ENCODE measurements around the gene NDFIP1. TPM values are rescaled to one million over a fixed set of nuclear protein-coding genes. Genes with fewer than 3 reads are reported as not detected.

Gene NDFIP1
- total RNA-seq, 2 experiments from 2014 or later = 18.7 to 33.1 TPM

GRCh38 chr5:142176255-142176654 is 67.7 kb downstream of the NDFIP1 start:
- no peaks in the 10 kb centered on the region for H3K4me1 ChIP-seq (ENCODE audit: insufficient read depth, low read length, poor library complexity, severe bottlenecking)
- H3K79me2 ChIP-seq (ENCODE audit: insufficient read depth, low read depth, low read length) = no peaks in the 10 kb centered on the region
- intact Hi-C loops (cut with micrococcal nuclease; ENCODE audit: unreplicated experiment) = no loop called here
- no peaks in the 10 kb centered on the region for H3K36me3 ChIP-seq (ENCODE audit: insufficient read depth, low read length)
- no peaks in the 10 kb centered on the region for H3K9me2 ChIP-seq (ENCODE audit: insufficient read depth, low read length)
- DNase-seq (ENCODE audit: low spot score) = no peak
- no peak overlapping the region for H3K27ac ChIP-seq (ENCODE audit: low read depth, low read length, poor library complexity, severe bottlenecking)
- POLR2A ChIA-PET = interaction anchor here (0.8 kb wide), 1 partner anchor 31 kb away, joined by 5 read pairs; no protein-coding TSS in a partner anchor
- H3K4me2 ChIP-seq (ENCODE audit: low read length) = no peak overlapping the region
- no peaks in the 10 kb centered on the region for H3K9me3 ChIP-seq (ENCODE audit: low read length)
- H3K4me3 ChIP-seq (ENCODE audit: low read depth, low read length, poor library complexity, severe bottlenecking) = no peak overlapping the region
- no peaks in the 10 kb centered on the region for H4K20me1 ChIP-seq (ENCODE audit: insufficient read depth, low read length)
- no peak for TF ChIP-seq EZH2phosphoT487 (IDR thresholded peaks at IDR 0.05; ENCODE audit: borderline replicate concordance, low read depth, low read length)
- TF ChIP-seq, protein P1, sequence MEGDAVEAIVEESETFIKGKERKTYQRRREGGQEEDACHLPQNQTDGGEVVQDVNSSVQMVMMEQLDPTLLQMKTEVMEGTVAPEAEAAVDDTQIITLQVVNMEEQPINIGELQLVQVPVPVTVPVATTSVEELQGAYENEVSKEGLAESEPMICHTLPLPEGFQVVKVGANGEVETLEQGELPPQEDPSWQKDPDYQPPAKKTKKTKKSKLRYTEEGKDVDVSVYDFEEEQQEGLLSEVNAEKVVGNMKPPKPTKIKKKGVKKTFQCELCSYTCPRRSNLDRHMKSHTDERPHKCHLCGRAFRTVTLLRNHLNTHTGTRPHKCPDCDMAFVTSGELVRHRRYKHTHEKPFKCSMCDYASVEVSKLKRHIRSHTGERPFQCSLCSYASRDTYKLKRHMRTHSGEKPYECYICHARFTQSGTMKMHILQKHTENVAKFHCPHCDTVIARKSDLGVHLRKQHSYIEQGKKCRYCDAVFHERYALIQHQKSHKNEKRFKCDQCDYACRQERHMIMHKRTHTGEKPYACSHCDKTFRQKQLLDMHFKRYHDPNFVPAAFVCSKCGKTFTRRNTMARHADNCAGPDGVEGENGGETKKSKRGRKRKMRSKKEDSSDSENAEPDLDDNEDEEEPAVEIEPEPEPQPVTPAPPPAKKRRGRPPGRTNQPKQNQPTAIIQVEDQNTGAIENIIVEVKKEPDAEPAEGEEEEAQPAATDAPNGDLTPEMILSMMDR (conservative IDR thresholded peaks at IDR 0.05; ENCODE audit: low read length) = no peak
- CTCF ChIA-PET (ENCODE audit: unreplicated experiment) = no interaction called here
- H2AFZ ChIP-seq (ENCODE audit: low read length) = no peak overlapping the region
- no TSS peak for BruUV-seq (replicated peaks)

DNA sequence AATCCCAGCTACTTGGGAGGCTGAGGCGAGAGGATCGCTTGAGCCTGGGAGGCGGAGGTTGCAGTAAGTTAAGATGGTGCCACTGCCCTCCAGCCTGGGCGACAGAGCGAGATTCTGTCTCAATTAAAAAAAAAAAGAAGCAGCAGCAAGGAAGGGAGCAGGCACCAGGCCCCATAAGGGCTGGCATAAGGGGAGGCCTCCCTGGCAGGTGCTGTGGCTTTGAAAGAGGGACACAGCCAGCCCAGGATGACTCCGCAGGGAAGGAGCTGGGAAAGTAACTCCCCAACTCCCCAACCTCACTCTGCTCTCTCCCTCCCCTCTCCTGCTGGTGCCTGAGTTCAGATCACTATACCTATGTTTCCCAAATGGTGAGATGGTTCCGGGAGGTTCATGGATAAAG is 70.1 kb downstream of the NDFIP1 start:
- Histone ChIP-seq H3K79me2 (ENCODE audit: insufficient read depth, low read depth, low read length) (no peaks in the 10 kb centered on the region), H3K9me2 (ENCODE audit: insufficient read depth, low read length) (no peaks in the 10 kb centered on the region), H4K20me1 (ENCODE audit: insufficient read depth, low read length) (no peaks in the 10 kb centered on the region), H2AFZ (ENCODE audit: low read length) (no peak overlapping the region), H3K4me2 (ENCODE audit: low read length) (no peak overlapping the region), H3K4me3 (ENCODE audit: low read depth, low read length, poor library complexity, severe bottlenecking) (no peak overlapping the region), H3K4me1 (ENCODE audit: insufficient read depth, low read length, poor library complexity, severe bottlenecking) (no peaks in the 10 kb centered on the region), H3K9me3 (ENCODE audit: low read length) (no peaks in the 10 kb centered on the region), H3K27ac (ENCODE audit: low read depth, low read length, poor library complexity, severe bottlenecking) (no peak overlapping the region), H3K36me3 (ENCODE audit: insufficient read depth, low read length) (no peaks in the 10 kb centered on the region)
- intact Hi-C loops (cut with micrococcal nuclease; ENCODE audit: unreplicated experiment) = no loop called here
- CTCF ChIA-PET (ENCODE audit: unreplicated experiment) = no interaction called here
- DNase-seq (ENCODE audit: low spot score) = no peak
- TF ChIP-seq, protein P1 (conservative IDR thresholded peaks at IDR 0.05; ENCODE audit: low read length) = no peak
- no peak for TF ChIP-seq EZH2phosphoT487 (IDR thresholded peaks at IDR 0.05; ENCODE audit: borderline replicate concordance, low read depth, low read length)
- BruUV-seq (replicated peaks) = no TSS peak
- POLR2A ChIA-PET = interaction anchor here (1.6 kb wide), 1 partner anchor 8 kb away, joined by 4 read pairs; no protein-coding TSS in a partner anchor

DNA sequence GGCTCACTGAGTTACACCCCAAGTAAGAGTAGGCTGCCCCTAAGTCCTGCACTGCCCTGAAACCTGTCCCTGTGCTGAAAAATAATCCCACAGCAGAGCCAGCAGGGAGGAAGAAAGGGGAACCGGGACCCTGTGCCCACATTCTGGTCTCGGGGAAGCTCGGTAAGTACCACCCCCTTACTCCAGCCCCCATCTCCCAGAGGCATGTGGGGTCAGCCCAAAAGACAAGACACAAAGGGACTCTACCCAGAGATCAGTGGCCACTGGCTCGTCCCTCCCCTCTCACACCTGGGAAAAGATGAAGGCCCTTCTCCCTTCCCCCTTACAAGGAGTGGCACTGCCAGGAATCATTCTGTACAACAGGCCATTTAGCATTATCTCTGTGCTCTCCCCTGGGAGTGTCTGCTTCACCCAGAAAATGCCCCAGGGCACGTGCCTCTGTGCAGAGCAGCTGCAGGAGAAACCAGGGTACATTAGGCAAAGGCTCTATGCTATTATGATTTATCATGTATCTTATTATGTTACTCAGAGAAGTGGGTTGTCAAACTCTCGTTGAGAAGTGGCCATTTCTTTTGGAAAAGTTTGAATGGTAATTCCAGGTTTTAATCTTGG is 71.3 kb downstream of the NDFIP1 start:
- H4K20me1 ChIP-seq (ENCODE audit: insufficient read depth, low read length) = no peaks in the 10 kb centered on the region
- H3K27ac ChIP-seq (ENCODE audit: low read depth, low read length, poor library complexity, severe bottlenecking) = no peak overlapping the region
- CTCF ChIA-PET (ENCODE audit: unreplicated experiment) = no interaction called here
- intact Hi-C loops (cut with micrococcal nuclease; ENCODE audit: unreplicated experiment) = no loop called here
- no peak overlapping the region for H3K4me2 ChIP-seq (ENCODE audit: low read length)
- no peaks in the 10 kb centered on the region for H3K36me3 ChIP-seq (ENCODE audit: insufficient read depth, low read length)
- H3K4me3 ChIP-seq (ENCODE audit: low read depth, low read length, poor library complexity, severe bottlenecking) = no peak overlapping the region
- no peaks in the 10 kb centered on the region for H3K9me3 ChIP-seq (ENCODE audit: low read length)
- no peaks in the 10 kb centered on the region for H3K79me2 ChIP-seq (ENCODE audit: insufficient read depth, low read depth, low read length)
- TF ChIP-seq EZH2phosphoT487 (IDR thresholded peaks at IDR 0.05; ENCODE audit: borderline replicate concordance, low read depth, low read length) = no peak
- TF ChIP-seq, protein P1 (conservative IDR thresholded peaks at IDR 0.05; ENCODE audit: low read length) = no peak
- no peak for DNase-seq (ENCODE audit: low spot score)
- no peak overlapping the region for H2AFZ ChIP-seq (ENCODE audit: low read length)
- no peaks in the 10 kb centered on the region for H3K4me1 ChIP-seq (ENCODE audit: insufficient read depth, low read length, poor library complexity, severe bottlenecking)
- no peaks in the 10 kb centered on the region for H3K9me2 ChIP-seq (ENCODE audit: insufficient read depth, low read length)
- BruUV-seq (replicated peaks) = no TSS peak
- POLR2A ChIA-PET = no interaction called here
